ENCODE measurements around the gene PTPRM. TPM values are rescaled to one million over a fixed set of nuclear protein-coding genes. Genes with fewer than 3 reads are reported as not detected.

The PTPRM gene
- polyA plus RNA-seq, 1 of the 3 experiments (the other 2 are of a cell fraction), result 16.0 TPM

- TF ChIP-seq CTCF (IDR thresholded peaks at IDR 0.05) (no peak), MAX (IDR thresholded peaks at IDR 0.05; ENCODE audit: low read depth) (no peak)
Observed at GRCh38 chr18:8238507-8238906, 671.4 kb downstream of the PTPRM start (continued).

GRCh38 chr18:8241731-8242130 lies 674.6 kb downstream of the PTPRM start:
- Histone ChIP-seq H3K79me2 (ENCODE audit: insufficient read depth) (no peaks in the 10 kb centered on the region), H2AFZ (ENCODE audit: low read depth) (no peak overlapping the region), H3K27me3 (ENCODE audit: insufficient read depth) (no peaks in the 10 kb centered on the region), H3K4me2 (no peak overlapping the region), H3K9ac (no peak overlapping the region), H3K4me1 (ENCODE audit: control insufficient read depth in 1 of 2, insufficient read depth in 2 of 2, low read depth in 1 of 2, low read length in 1 of 2) (peaks cover 0 to 2% of the 10 kb centered on the region in 2 experiments; a peak in 1 of 4 replicates), H3K4me3 (ENCODE audit: low read depth in 2 of 2, low read length in 1 of 2) (no peak overlapping the region), H3K9me3 (no peaks in the 10 kb centered on the region), H3F3A (replicated peaks; ENCODE audit: insufficient read depth) (no peaks in the 10 kb centered on the region), H3K27ac (ENCODE audit: low read depth in 2 of 2, low read length in 1 of 2) (no peak overlapping the region), H3K36me3 (replicated peaks in 1 of 2; ENCODE audit: control insufficient read depth in 1 of 2, insufficient read depth in 2 of 2, low read length in 1 of 2) (no peaks in the 10 kb centered on the region), H4K20me1 (ENCODE audit: insufficient read depth) (no peaks in the 10 kb centered on the region), H3K9me2 (no peaks in the 10 kb centered on the region)
- ChIA-PET POLR2A (no interaction called here), CTCF (no interaction called here)
- TF ChIP-seq RFX5 (IDR thresholded peaks at IDR 0.05; ENCODE audit: low read length), result no peak
- TF ChIP-seq IRF3 (IDR thresholded peaks at IDR 0.05; ENCODE audit: low read depth, low read length), result no peak
- 16% methylated on average over 1 of the region's 1 CpG for WGBS (ENCODE audit: low lambda C conversion rate)
- DNase-seq, result no peak

- Histone ChIP-seq H4K20me1 (ENCODE audit: insufficient read depth) (no peaks in the 10 kb centered on the region), H3K4me1 (ENCODE audit: control insufficient read depth in 1 of 2, insufficient read depth in 2 of 2, low read depth in 1 of 2, low read length in 1 of 2) (peaks cover 0 to 2% of the 10 kb centered on the region in 2 experiments; a peak in 1 of 4 replicates), H3K4me2 (no peak overlapping the region), H3K27ac (ENCODE audit: low read depth in 2 of 2, low read length in 1 of 2) (no peak overlapping the region; a peak in 1 of 4 replicates), H3K79me2 (ENCODE audit: insufficient read depth) (no peaks in the 10 kb centered on the region), H3K9me2 (no peaks in the 10 kb centered on the region), H3K9ac (no peak overlapping the region), H3K9me3 (no peaks in the 10 kb centered on the region), H3K36me3 (replicated peaks in 1 of 2; ENCODE audit: control insufficient read depth in 1 of 2, insufficient read depth in 2 of 2, low read length in 1 of 2) (no peaks in the 10 kb centered on the region), H3F3A (replicated peaks; ENCODE audit: insufficient read depth) (no peaks in the 10 kb centered on the region), H3K27me3 (ENCODE audit: insufficient read depth) (no peaks in the 10 kb centered on the region), H3K4me3 (ENCODE audit: low read depth in 2 of 2, low read length in 1 of 2) (no peak overlapping the region), H2AFZ (ENCODE audit: low read depth) (no peak overlapping the region)
- POLR2A ChIA-PET, result no interaction called here
- no peak for DNase-seq
- CTCF ChIA-PET, result no interaction called here
- 13% methylated on average over 1 of the region's 1 CpG for WGBS (ENCODE audit: low lambda C conversion rate)
- TF ChIP-seq IRF3 (IDR thresholded peaks at IDR 0.05; ENCODE audit: low read depth, low read length), result no peak
- no peak for TF ChIP-seq ELF1 (IDR thresholded peaks at IDR 0.05)
- no peak for TF ChIP-seq SMC3 (IDR thresholded peaks at IDR 0.05; ENCODE audit: low read depth, low read length)
- no peak for TF ChIP-seq RFX5 (IDR thresholded peaks at IDR 0.05; ENCODE audit: low read length)
- TF ChIP-seq EP300 (IDR thresholded peaks at IDR 0.05; ENCODE audit: borderline replicate concordance in 1 of 2, low read depth in 1 of 2, low read length in 1 of 2), result no peak
- TF ChIP-seq RXRA (IDR thresholded peaks at IDR 0.05; ENCODE audit: borderline replicate concordance, low read depth), result no peak
- no peak for TF ChIP-seq FOSL2 (IDR thresholded peaks at IDR 0.05; ENCODE audit: borderline replicate concordance, low read depth)
- TF ChIP-seq YY1 (IDR thresholded peaks at IDR 0.05; ENCODE audit: low read depth), result no peak
- no peak for TF ChIP-seq REST (IDR thresholded peaks at IDR 0.05; ENCODE audit: low read depth, low read length)
- TF ChIP-seq GABPA (IDR thresholded peaks at IDR 0.05; ENCODE audit: low read depth), result no peak
- no peak for TF ChIP-seq ZBTB33 (IDR thresholded peaks at IDR 0.05; ENCODE audit: borderline replicate concordance, low read depth)
- TF ChIP-seq RCOR1 (IDR thresholded peaks at IDR 0.05; ENCODE audit: low read length), result no peak
- no peak for TF ChIP-seq MEF2A (IDR thresholded peaks at IDR 0.05; ENCODE audit: borderline replicate concordance, low read depth)
Observed at GRCh38 chr18:8242151-8242696, 675.1 kb downstream of the PTPRM start.
